GM12878 (cell line): ENCODE measurements around the gene CFAP53. TPM values are rescaled to one million over a fixed set of nuclear protein-coding genes. Genes with fewer than 3 reads are reported as not detected.
A peak's percentile ranks its signal among the peaks of the same experiment; 100 is the strongest.

ENCODE experiments used
- ATAC-seq: fragments of 200-7000 bp; cut with Tn5 transposase; 3 replicates; pipeline ENCODE4 v1.9.1; 2020; ENCODE audit warnings: mild to moderate bottlenecking, moderate library complexity
- BruUV-seq: library from RNA; stranded (reverse); fragments of 400-500 nt; replicated peaks from 2 replicates; lab custom pipeline; 2021; lab: Mats Ljungman, UMichigan
- CTCF ChIA-PET: fragments of 300-600 bp; sonication (Branson Sonifier 250); formaldehyde crosslinking; extraction: SDS; loops from one replicate; lab custom pipeline; 2021; ENCODE audit warnings: inconsistent platforms; lab: Yijun Ruan, JAX
- POLR2A ChIA-PET: fragments of 350-600 bp; formaldehyde crosslinking; extraction: SDS; loops from one replicate; lab custom pipeline; 2021; ENCODE audit warnings: inconsistent platforms; lab: Charles Lee
- RAD21 ChIA-PET: fragments of 300-600 bp; sonication (Branson Sonifier 250); formaldehyde crosslinking; loops from one replicate; lab custom pipeline; 2023; ENCODE audit warnings: antibody characterized with exemption; ENCODE audit not compliant: unreplicated experiment; lab: Charles Lee
- SMC1A ChIA-PET: fragments of 300-600 bp; sonication (Branson Sonifier 250); formaldehyde crosslinking; loops from one replicate; lab custom pipeline; 2023; ENCODE audit not compliant: unreplicated experiment, uncharacterized antibody; lab: Charles Lee
- DNase-seq: peaks from one replicate; pipeline ENCODE4 v3.0.0-alpha.2; 2011; ENCODE audit warnings: low read depth, low spot score
- FAIRE-seq: peaks from 3 replicates; lab custom pipeline; 2011; peaks lifted over from hg19 to GRCh38; lab: Jason Lieb, UNC
- H2AFZ ChIP-seq: 2 replicates; pipeline ENCODE4 v1.6.0; 2011; ENCODE audit warnings: low read depth, low read length, control low read depth; ENCODE audit not compliant: control insufficient read depth
- H3K27ac ChIP-seq: 2 replicates; pipeline ENCODE4 v1.5.1; 2011; ENCODE audit warnings: control low read depth; ENCODE audit not compliant: control insufficient read depth, insufficient read depth
- H3K27me3 ChIP-seq, 2 experiments: replicated peaks in 1 of 2; 2 replicates each; pipeline versions ENCODE4 v1.6.0 to v1.6.1; 2011; ENCODE audit warnings: low read length in 1 of 2; ENCODE audit not compliant: control insufficient read depth in 2 of 2, insufficient read depth in 2 of 2
- H3K36me3 ChIP-seq, 2 experiments: 2 replicates each; pipeline ENCODE4 v1.5.1; 2011; ENCODE audit warnings: low read length in 1 of 2; ENCODE audit not compliant: control insufficient read depth in 2 of 2, insufficient read depth in 2 of 2
- H3K4me1 ChIP-seq: 2 replicates; pipeline ENCODE4 v1.6.1; 2011; ENCODE audit warnings: mild to moderate bottlenecking, low read length, moderate library complexity, mixed read lengths; ENCODE audit not compliant: control insufficient read depth, insufficient read depth
- H3K4me2 ChIP-seq: 2 replicates; pipeline ENCODE4 v1.6.0; 2011; ENCODE audit warnings: control low read depth; ENCODE audit not compliant: control insufficient read depth, insufficient read depth
- H3K4me3 ChIP-seq: fragments of 200-600 bp; sonication (generic); 2 replicates; pipeline ENCODE4 v1.5.1; 2016
- H3K79me2 ChIP-seq: 2 replicates; pipeline ENCODE4 v1.6.0; 2011; ENCODE audit warnings: low read length; ENCODE audit not compliant: control insufficient read depth, insufficient read depth
- H3K9ac ChIP-seq: 2 replicates; pipeline ENCODE4 v1.8.0; 2011; ENCODE audit warnings: low read length, control low read depth, mixed read lengths; ENCODE audit not compliant: control insufficient read depth, insufficient read depth
- H3K9me3 ChIP-seq: replicated peaks from 3 replicates; pipeline ENCODE4 v1.5.1; 2011; ENCODE audit warnings: mild to moderate bottlenecking, low read length; ENCODE audit not compliant: control insufficient read depth, insufficient read depth
- H4K20me1 ChIP-seq: 2 replicates; pipeline ENCODE4 v1.6.0; 2011; ENCODE audit not compliant: control insufficient read depth, insufficient read depth
- EZH2 ChIP-seq: IDR thresholded peaks from 2 replicates; pipeline ENCODE4 v1.6.1; 2012; ENCODE audit warnings: low read depth, mild to moderate bottlenecking, control low read depth, inconsistent platforms, low read length, borderline replicate concordance; ENCODE audit not compliant: control insufficient read depth
- LARP7 ChIP-seq: fragments of 450-650 bp; IDR thresholded peaks from 2 replicates; pipeline ENCODE4 v1.6.1; 2017; ENCODE audit warnings: mild to moderate bottlenecking
- MTA3 ChIP-seq: IDR thresholded peaks from 2 replicates; pipeline ENCODE4 v1.6.1; 2012; ENCODE audit warnings: low read length, inconsistent platforms, borderline replicate concordance
- RAD21 ChIP-seq: IDR thresholded peaks from 2 replicates; pipeline ENCODE4 v1.6.1; 2011; ENCODE audit warnings: mild to moderate bottlenecking, low read depth, low read length, moderate library complexity; ENCODE audit not compliant: insufficient read depth
- SMC3 ChIP-seq: IDR thresholded peaks from 2 replicates; pipeline ENCODE4 v1.6.1; 2011; ENCODE audit warnings: low read length, improper control_type of control experiment, borderline replicate concordance
- YY1 ChIP-seq: IDR thresholded peaks from 2 replicates; pipeline ENCODE4 v1.6.1; 2011; ENCODE audit warnings: low read depth, mild to moderate bottlenecking, low read length
- ZNF24 ChIP-seq: fragments of 450-650 bp; IDR thresholded peaks from 2 replicates; pipeline ENCODE4 v1.6.1; 2017; ENCODE audit warnings: antibody characterized with exemption, mild to moderate bottlenecking
- ZNF274 ChIP-seq: IDR thresholded peaks from one replicate; pipeline ENCODE4 v1.8.0; 2011; ENCODE audit not compliant: insufficient read length, insufficient read depth
- WGBS: methylation state at CpG from one replicate; pipeline ENCODE4 v1.1.6; 2016; ENCODE audit warnings: low lambda C conversion rate; ENCODE audit not compliant: insufficient replicate concordance, insufficient coverage; ENCODE audit errors: missing lambda C conversion rate; 5-methylcytosine and 5-hydroxymethylcytosine counted together
- in situ Hi-C: fragments of 300-500 bp; cut with MboI; formaldehyde crosslinking; loops from 9 replicates; pipeline ENCODE4 v1.14.3; 2018; ENCODE audit warnings: mixed read lengths
- intact Hi-C: fragments of 100-400 bp; cut with micrococcal nuclease; formaldehyde crosslinking; loops from one replicate; pipeline ENCODE4 v1.14.2; 2022; ENCODE audit not compliant: unreplicated experiment
- polyA plus RNA-seq, 11 experiments: library from polyadenylated mRNA; depleted of rRNA in 4 of 11; unstranded in 6 of 11; stranded (reverse) in 5 of 11; fragments of >200 nt; fragmentation: Nextera tagmentation in 4 of 11; fragmentation: Illumina TruSeq in 1 of 11; extraction: Ambion mirVana in 4 of 11; extraction: Trizol in 1 of 11; gene quantifications; 1 replicate in 1 of 11; 2 replicates in 10 of 11; pipeline versions ENCODE4 v1.2.1 to v1.2.3, GENCODE V29; 2011 to 2016; ENCODE audit warnings: inconsistent platforms in 2 of 11, missing spikeins in 2 of 11, low read depth in 1 of 11
- total RNA-seq, 4 experiments: library from RNA; depleted of rRNA in 3 of 4; stranded (reverse); fragments of >200 nt in 3 of 4; fragmentation: Illumina TruSeq in 1 of 4; extraction: Trizol in 1 of 4; gene quantifications; 2 replicates each; pipeline versions ENCODE4 v1.2.1 to v1.2.3, GENCODE V29; 2013 to 2021
- TF ChIP-seq, protein P1 (sequence below): fragments of 450-650 bp; IDR thresholded peaks from 2 replicates; pipeline ENCODE4 v1.6.1; 2018; ENCODE audit warnings: mild to moderate bottlenecking, low read depth, moderate library complexity; ENCODE audit not compliant: partially characterized antibody
- TF ChIP-seq, protein P2 (sequence below), 3 experiments: IDR thresholded peaks in 2 of 3; conservative IDR thresholded peaks in 1 of 3; 2 replicates each; pipeline ENCODE4 v1.5.1; 2011; ENCODE audit warnings: low read depth in 3 of 3, low read length in 3 of 3, mild to moderate bottlenecking in 3 of 3, control low read depth in 2 of 3, moderate library complexity in 2 of 3, inconsistent platforms in 1 of 3, mixed read lengths in 1 of 3; ENCODE audit not compliant: control insufficient read depth in 2 of 3, insufficient read depth in 1 of 3; ENCODE audit errors: extremely low read depth in 1 of 3

The CFAP53 gene
- total and polyA plus RNA-seq, 10 of the 15 experiments (the other 5 are each of a cell fraction or from before 2014, with no cell fraction given), result 0.05 to 0.31 (median 0.12) TPM; not detected in 1

- Histone ChIP-seq H4K20me1 (no peaks in the 10 kb centered on the region), H3K4me2 (no peak overlapping the region), H3K4me3 (no peak overlapping the region), H3K4me1 (no peaks in the 10 kb centered on the region), H3K9ac (no peak overlapping the region), H2AFZ (no peak overlapping the region), H3K36me3 (no peaks in the 10 kb centered on the region), H3K9me3 (no peaks in the 10 kb centered on the region; the same call in 2 of the 3 replicates), H3K79me2 (no peaks in the 10 kb centered on the region), H3K27me3 (peaks cover 1 to 4% of the 10 kb centered on the region in 2 experiments; a peak in 2 of 4 replicates), H3K27ac (no peak overlapping the region)
- DNase-seq (no peak), FAIRE-seq (no peak), ATAC-seq (peak; percentile 68)
- in situ Hi-C loops, result no loop called here
- TF ChIP-seq EZH2 (0 out of 2 replicates have a peak, but pooled peaks have one; percentile 25), ZNF24 (no peak), ZNF274 (no peak), SMC3 (peak; percentile 68), YY1 (0 out of 2 replicates have a peak, but pooled peaks have one; percentile 9), MTA3 (no peak), RAD21 (peak; percentile 72), LARP7 (no peak)
- TF ChIP-seq, protein P1, sequence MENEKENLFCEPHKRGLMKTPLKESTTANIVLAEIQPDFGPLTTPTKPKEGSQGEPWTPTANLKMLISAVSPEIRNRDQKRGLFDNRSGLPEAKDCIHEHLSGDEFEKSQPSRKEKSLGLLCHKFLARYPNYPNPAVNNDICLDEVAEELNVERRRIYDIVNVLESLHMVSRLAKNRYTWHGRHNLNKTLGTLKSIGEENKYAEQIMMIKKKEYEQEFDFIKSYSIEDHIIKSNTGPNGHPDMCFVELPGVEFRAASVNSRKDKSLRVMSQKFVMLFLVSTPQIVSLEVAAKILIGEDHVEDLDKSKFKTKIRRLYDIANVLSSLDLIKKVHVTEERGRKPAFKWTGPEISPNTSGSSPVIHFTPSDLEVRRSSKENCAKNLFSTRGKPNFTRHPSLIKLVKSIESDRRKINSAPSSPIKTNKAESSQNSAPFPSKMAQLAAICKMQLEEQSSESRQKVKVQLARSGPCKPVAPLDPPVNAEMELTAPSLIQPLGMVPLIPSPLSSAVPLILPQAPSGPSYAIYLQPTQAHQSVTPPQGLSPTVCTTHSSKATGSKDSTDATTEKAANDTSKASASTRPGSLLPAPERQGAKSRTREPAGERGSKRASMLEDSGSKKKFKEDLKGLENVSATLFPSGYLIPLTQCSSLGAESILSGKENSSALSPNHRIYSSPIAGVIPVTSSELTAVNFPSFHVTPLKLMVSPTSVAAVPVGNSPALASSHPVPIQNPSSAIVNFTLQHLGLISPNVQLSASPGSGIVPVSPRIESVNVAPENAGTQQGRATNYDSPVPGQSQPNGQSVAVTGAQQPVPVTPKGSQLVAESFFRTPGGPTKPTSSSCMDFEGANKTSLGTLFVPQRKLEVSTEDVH, result no peak
- TF ChIP-seq, protein P2, sequence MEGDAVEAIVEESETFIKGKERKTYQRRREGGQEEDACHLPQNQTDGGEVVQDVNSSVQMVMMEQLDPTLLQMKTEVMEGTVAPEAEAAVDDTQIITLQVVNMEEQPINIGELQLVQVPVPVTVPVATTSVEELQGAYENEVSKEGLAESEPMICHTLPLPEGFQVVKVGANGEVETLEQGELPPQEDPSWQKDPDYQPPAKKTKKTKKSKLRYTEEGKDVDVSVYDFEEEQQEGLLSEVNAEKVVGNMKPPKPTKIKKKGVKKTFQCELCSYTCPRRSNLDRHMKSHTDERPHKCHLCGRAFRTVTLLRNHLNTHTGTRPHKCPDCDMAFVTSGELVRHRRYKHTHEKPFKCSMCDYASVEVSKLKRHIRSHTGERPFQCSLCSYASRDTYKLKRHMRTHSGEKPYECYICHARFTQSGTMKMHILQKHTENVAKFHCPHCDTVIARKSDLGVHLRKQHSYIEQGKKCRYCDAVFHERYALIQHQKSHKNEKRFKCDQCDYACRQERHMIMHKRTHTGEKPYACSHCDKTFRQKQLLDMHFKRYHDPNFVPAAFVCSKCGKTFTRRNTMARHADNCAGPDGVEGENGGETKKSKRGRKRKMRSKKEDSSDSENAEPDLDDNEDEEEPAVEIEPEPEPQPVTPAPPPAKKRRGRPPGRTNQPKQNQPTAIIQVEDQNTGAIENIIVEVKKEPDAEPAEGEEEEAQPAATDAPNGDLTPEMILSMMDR (IDR thresholded peaks at IDR 0.05 in 2 of 3, conservative IDR thresholded peaks at IDR 0.05 in 1 of 3; ENCODE audit: control insufficient read depth in 2 of 3, extremely low read depth in 1 of 3, insufficient read depth in 1 of 3, low read depth in 3 of 3, low read length in 3 of 3), result peak; percentile 52 to 65 (median 52); a peak in 5 of 6 replicates
- POLR2A ChIA-PET, result interaction anchor here (0.7 to 1.4 kb wide), 3 partner anchors 62 to 171 kb away, joined by 3 to 4 read pairs (median 4); partner anchors contain the start of genes CFAP53 and SKA1
- WGBS, result 21% methylated on average over 24 of the region's 24 CpGs
- no TSS peak for BruUV-seq
- RAD21 ChIA-PET, result interaction anchor here (0.6 to 4.4 kb wide), 28 partner anchors 9 to 696 kb away, joined by 3 to 42 read pairs (median 5); partner anchors contain the start of gene MYO5B
- SMC1A ChIA-PET, result interaction anchor here (0.7 to 6.3 kb wide), 31 partner anchors 8 to 1462 kb away, joined by 3 to 59 read pairs (median 4); partner anchors contain the start of gene MYO5B
- intact Hi-C loops, result loop anchor here (1.0 to 10.0 kb wide), 4 partner anchors 153 to 339 kb away; no protein-coding TSS in a partner anchor
- CTCF ChIA-PET, result interaction anchor here (0.6 to 5.9 kb wide), 52 partner anchors 9 to 695 kb away, joined by 3 to 55 read pairs (median 4); partner anchors contain the start of genes MYO5B and SKA1
Measured at GRCh38 chr18:50203801-50204604, 62.3 kb downstream of the CFAP53 start.
